Cardiac muscle cell (in vitro differentiated cells and primary cell): ENCODE results near the gene OR9Q1. TPM values are rescaled to one million over a fixed set of nuclear protein-coding genes. Genes with fewer than 3 reads are reported as not detected.
A peak's percentile ranks its signal among the peaks of the same experiment; 100 is the strongest.

Experiments used
- DNase-seq, 2 donors: peaks; one replicate each; pipeline versions ENCODE4 v3.0.0 to v3.0.0-alpha.2; 2010 to 2017; ENCODE audit warnings: low read depth in 1 of 2, low spot score in 1 of 2
- H3K27ac ChIP-seq: fragments of 200-600 bp; sonication (generic); 2 replicates; pipeline ENCODE4 v1.5.1; 2016
- H3K27me3 ChIP-seq: fragments of 200-600 bp; sonication (generic); 2 replicates; pipeline ENCODE4 v1.6.0; 2016; ENCODE audit warnings: control low read depth
- H3K36me3 ChIP-seq: fragments of 200-600 bp; sonication (generic); 2 replicates; pipeline ENCODE4 v1.5.1; 2016; ENCODE audit warnings: control low read depth
- H3K4me1 ChIP-seq: fragments of 200-600 bp; sonication (generic); 2 replicates; pipeline ENCODE4 v1.8.1; 2017; ENCODE audit warnings: low read depth, mild to moderate bottlenecking, mixed run types
- H3K4me3 ChIP-seq: fragments of 200-600 bp; sonication (generic); 2 replicates; pipeline ENCODE4 v1.5.1; 2016; ENCODE audit warnings: mild to moderate bottlenecking
- H3K9me3 ChIP-seq: fragments of 200-600 bp; sonication (generic); 2 replicates; pipeline ENCODE4 v1.5.1; 2017; ENCODE audit warnings: low read depth, mild to moderate bottlenecking, control low read depth
- polyA plus RNA-seq: library from polyadenylated mRNA; unstranded; fragments of >200 nt; fragmentation: Nextera tagmentation; extraction: Ambion mirVana; gene quantifications from 2 replicates; pipeline ENCODE4 v1.2.1, GENCODE V29; 2016
- total RNA-seq: library from RNA; depleted of rRNA; stranded (reverse); fragments of >200 nt; gene quantifications from 2 replicates; pipeline ENCODE4 v1.2.3, GENCODE V29; 2016
- TF ChIP-seq, protein P1 (sequence below): IDR thresholded peaks from 2 replicates; pipeline ENCODE4 v1.5.1; 2012; ENCODE audit warnings: low read depth, mild to moderate bottlenecking, low read length

OR9Q1 gene
- total and polyA plus RNA-seq, 2 experiments from 2014 or later = not detected

DNA sequence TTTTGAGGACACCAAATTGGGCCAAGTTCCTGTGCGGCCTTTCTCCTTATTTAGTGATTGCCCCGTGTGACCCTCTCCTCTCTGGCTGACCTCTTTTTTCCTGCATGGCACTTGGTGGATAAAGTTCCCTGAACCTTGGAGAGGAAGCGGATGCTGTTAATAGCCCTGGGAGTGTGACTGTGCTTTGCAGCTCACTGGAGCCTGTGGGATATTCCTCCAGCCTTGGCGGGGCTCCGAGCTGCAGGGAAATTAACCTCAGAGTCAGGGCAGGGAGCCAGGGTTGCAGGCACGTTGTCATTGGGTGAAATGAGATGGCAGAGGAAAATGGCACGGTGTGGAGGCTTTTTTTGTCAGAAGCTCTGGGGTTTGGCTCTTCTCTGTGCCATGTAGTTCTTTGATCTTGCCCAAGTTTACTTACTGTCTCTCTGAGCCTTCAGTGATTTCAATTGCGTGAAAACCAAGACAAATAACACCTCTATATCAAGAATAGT, 965 bp downstream of the OR9Q1 start:
- Histone ChIP-seq H3K36me3 (no peaks in the 10 kb centered on the region), H3K27me3 (no peaks in the 10 kb centered on the region), H3K9me3 (no peaks in the 10 kb centered on the region), H3K4me3 (no peak overlapping the region), H3K4me1 (no peaks in the 10 kb centered on the region), H3K27ac (no peak overlapping the region)
- DNase-seq = peak; percentile 1 to 39
- TF ChIP-seq, protein P1, sequence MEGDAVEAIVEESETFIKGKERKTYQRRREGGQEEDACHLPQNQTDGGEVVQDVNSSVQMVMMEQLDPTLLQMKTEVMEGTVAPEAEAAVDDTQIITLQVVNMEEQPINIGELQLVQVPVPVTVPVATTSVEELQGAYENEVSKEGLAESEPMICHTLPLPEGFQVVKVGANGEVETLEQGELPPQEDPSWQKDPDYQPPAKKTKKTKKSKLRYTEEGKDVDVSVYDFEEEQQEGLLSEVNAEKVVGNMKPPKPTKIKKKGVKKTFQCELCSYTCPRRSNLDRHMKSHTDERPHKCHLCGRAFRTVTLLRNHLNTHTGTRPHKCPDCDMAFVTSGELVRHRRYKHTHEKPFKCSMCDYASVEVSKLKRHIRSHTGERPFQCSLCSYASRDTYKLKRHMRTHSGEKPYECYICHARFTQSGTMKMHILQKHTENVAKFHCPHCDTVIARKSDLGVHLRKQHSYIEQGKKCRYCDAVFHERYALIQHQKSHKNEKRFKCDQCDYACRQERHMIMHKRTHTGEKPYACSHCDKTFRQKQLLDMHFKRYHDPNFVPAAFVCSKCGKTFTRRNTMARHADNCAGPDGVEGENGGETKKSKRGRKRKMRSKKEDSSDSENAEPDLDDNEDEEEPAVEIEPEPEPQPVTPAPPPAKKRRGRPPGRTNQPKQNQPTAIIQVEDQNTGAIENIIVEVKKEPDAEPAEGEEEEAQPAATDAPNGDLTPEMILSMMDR = no peak

DNA sequence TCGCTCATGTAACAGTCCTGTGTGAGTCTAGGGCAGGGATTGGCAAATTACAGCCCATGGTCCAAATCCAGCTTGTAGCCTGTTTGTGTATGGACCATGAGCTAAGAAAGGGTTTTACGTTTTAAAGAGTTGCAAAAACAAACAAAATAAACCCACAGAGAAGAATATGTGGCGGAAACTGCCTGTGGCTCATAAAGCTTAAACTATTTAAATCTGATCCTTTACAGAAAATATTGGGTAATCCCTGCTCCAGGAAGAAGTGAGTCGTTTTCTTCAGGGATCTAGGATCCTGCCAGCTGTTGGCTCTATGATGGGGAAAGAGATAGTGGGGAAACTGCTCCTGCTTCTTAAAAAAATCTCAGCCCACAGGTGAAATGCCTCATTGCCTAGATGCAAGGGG, 3.7 kb downstream of the OR9Q1 start:
- Histone ChIP-seq H3K4me1 (no peaks in the 10 kb centered on the region), H3K4me3 (no peak overlapping the region), H3K9me3 (no peaks in the 10 kb centered on the region), H3K27me3 (no peaks in the 10 kb centered on the region), H3K27ac (no peak overlapping the region), H3K36me3 (no peaks in the 10 kb centered on the region)
- TF ChIP-seq, protein P1 = no peak
- peak in 1 of 2 donors; percentile 4 for DNase-seq

DNA sequence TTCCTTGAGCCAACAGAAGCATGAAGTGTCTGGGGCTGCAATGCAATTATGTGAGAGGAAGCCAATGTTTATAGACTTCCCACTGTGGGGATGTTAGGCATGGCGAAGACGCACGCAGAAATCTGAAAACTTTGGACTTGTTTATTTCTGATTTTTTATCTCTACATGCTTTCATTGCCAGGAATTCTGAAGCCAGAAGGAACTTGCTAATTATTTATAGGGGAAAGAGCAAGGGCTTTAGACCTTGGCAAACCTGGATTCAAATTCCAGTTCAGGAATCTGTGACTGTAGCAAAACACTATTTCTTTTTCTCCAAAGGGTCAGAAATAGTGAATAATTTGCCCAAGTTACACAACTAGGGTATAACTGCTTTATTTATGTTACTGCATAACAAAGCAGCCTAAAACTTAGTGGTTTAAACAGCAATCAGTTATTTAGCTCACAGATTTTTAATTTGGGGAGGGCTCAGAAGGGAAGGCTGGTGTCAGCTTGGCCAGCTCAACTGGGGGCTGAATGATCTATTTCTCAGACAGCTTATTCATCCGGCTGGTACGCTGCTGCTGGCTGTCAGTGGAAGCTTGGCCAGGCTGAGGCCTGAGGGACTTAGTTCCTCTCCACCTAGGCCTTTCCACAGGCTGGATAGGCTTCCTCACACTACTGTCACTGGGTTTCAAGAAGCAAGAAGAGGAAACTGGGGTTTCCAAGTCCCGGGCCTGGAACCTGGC, 5.2 kb downstream of the OR9Q1 start:
- no peak for DNase-seq
- Histone ChIP-seq H3K4me3 (no peak overlapping the region), H3K27me3 (no peaks in the 10 kb centered on the region), H3K4me1 (no peaks in the 10 kb centered on the region), H3K36me3 (no peaks in the 10 kb centered on the region), H3K9me3 (no peaks in the 10 kb centered on the region), H3K27ac (no peak overlapping the region)
- TF ChIP-seq, protein P1 = no peak

DNA sequence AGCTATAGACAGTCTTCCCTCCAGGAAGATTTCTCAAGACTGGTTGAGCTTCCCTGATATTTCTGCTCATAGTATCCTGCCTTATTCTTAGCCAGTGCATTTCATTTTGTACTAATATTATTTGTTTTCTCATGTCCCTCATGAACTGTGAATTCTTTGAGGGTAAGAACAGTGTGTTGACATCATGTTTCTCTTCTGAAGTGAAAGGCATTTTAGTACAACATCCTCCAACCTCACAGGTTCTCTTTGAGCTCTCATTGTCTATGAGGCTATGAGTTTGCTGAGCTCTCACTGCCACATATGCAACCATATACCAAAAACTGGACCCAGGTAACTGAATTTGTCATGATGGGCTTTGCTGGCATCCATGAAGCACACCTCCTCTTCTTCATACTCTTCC, 7.0 kb downstream of the OR9Q1 start, which contains the start of gene OR6Q1:
OR6Q1 (plus strand) TSS at position 301 of the 400 bp plus-strand sequence; CDS start at position 301, 0 bp downstream.
- Histone ChIP-seq H3K9me3 (no peaks in the 10 kb centered on the region), H3K27ac (no peak within 1 kb of the TSS), H3K36me3 (no peaks in the 10 kb centered on the region)

DNA sequence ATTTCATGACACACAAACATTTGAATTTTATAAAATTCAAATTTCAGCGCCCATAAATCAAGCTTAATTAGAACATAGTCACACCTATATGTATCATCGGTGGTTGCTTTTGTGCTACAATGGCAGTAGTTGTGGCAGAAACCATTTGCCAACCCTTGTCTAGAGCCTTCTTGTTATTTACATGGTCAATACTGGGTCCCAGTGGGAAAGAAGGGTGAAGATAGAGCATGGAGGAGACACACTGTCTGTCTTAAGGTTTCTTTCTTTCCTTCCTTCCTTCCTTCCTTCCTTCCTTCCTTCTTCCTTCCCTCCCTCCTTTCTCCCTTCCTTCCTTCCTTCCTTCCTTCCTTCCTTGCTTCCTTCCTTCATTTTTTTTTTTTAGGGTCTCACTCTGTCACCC, 10.8 kb downstream of the OR9Q1 start:
- TF ChIP-seq, protein P1 = no peak
- H3K27me3 ChIP-seq = no peaks in the 10 kb centered on the region
- H3K27ac ChIP-seq = no peak overlapping the region
- no peaks in the 10 kb centered on the region for H3K9me3 ChIP-seq
- H3K4me3 ChIP-seq = no peak overlapping the region
- no peak for DNase-seq
- H3K36me3 ChIP-seq = no peaks in the 10 kb centered on the region
- no peaks in the 10 kb centered on the region for H3K4me1 ChIP-seq

More for the DNA sequence above, 7.0 kb downstream of the OR9Q1 start, which contains the start of gene OR6Q1:
- no peaks in the 10 kb centered on the region for H3K4me1 ChIP-seq
- no peak for DNase-seq
- no peak within 1 kb of the TSS for H3K4me3 ChIP-seq
- TF ChIP-seq, protein P1 = no peak
- H3K27me3 ChIP-seq = no peaks in the 10 kb centered on the region
